Measurements from ENCODE around the gene PQBP1. TPM values are rescaled to one million over a fixed set of nuclear protein-coding genes. Genes with fewer than 3 reads are reported as not detected.
A peak's percentile ranks its signal among the peaks of the same experiment; 100 is the strongest.

PQBP1 gene
- total RNA-seq, 1 donor from 2014 or later = 101 TPM

DNA sequence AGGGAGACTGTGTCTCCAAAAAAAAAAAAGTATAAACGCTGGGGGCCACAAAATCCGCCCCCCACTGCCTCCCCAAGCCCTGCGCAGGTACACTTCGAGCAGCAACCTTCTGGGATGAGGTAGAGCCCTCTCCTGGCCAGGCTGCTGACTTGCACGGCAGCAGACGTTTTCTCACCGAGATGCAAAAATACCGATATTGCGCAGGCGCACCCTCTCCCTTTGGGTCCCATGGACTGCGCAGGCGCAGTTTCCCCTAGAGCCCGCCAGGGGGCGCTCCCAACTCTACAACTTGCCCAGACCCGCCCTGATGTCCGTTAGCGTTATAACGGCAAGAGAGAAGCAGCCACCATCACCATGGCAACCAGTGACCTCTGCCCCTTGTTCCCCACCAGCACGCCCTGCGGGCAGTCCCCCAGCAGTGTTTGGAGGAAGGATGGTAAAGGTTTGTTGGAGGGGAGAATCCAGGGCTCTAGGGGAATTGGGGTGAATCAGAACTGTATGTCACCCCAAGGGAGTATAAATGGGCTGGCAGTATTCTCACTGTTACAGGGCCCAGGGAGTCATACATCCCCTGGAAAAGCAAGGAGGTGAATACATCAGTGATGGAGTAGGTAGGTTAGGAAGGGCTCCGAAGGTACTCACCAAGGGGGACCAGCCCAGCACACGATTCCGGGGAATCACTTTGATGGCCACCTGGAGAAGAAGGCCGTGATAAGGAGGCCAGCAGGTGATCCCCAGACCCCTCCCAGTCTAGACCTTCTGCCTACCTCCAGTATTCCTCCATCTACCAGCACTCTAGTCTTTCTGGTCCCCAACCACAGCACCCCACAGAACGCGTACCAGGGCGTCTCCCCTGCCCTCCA, 19.6 kb downstream of the PQBP1 start:
- DNase-seq (ENCODE audit: low read depth) (peak; percentile 56), FAIRE-seq (peak; percentile 99)
- Histone ChIP-seq H3K9ac (ENCODE audit: low read length) (no peak overlapping the region), H3K27me3 (ENCODE audit: insufficient read depth, low read length) (no peaks in the 10 kb centered on the region), H3K36me3 (ENCODE audit: insufficient read depth, low read length) (no peaks in the 10 kb centered on the region), H2AFZ (ENCODE audit: low read depth, low read length) (no peak overlapping the region), H4K20me1 (ENCODE audit: insufficient read depth, low read length) (peaks cover 13% of the 10 kb centered on the region), H3K4me3 (ENCODE audit: insufficient read depth, low read depth, low read length) (peak overlapping the region; percentile 55), H3K79me2 (ENCODE audit: insufficient read depth, low read length) (no peaks in the 10 kb centered on the region), H3K9me3 (ENCODE audit: insufficient read depth, low read depth, low read length) (no peaks in the 10 kb centered on the region), H3K27ac (ENCODE audit: low read depth, low read length) (no peak overlapping the region), H3K4me1 (ENCODE audit: insufficient read depth, low read length) (peaks cover 21% of the 10 kb centered on the region), H3K4me2 (ENCODE audit: low read length) (peak overlapping the region; percentile 87)
- H3K4me3 Mint-ChIP-seq (ENCODE audit: unreplicated experiment) = peak overlapping the region; percentile 89
- TF ChIP-seq, protein P1, sequence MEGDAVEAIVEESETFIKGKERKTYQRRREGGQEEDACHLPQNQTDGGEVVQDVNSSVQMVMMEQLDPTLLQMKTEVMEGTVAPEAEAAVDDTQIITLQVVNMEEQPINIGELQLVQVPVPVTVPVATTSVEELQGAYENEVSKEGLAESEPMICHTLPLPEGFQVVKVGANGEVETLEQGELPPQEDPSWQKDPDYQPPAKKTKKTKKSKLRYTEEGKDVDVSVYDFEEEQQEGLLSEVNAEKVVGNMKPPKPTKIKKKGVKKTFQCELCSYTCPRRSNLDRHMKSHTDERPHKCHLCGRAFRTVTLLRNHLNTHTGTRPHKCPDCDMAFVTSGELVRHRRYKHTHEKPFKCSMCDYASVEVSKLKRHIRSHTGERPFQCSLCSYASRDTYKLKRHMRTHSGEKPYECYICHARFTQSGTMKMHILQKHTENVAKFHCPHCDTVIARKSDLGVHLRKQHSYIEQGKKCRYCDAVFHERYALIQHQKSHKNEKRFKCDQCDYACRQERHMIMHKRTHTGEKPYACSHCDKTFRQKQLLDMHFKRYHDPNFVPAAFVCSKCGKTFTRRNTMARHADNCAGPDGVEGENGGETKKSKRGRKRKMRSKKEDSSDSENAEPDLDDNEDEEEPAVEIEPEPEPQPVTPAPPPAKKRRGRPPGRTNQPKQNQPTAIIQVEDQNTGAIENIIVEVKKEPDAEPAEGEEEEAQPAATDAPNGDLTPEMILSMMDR (IDR thresholded peaks at IDR 0.05; ENCODE audit: insufficient read depth, low read depth, low read length) = peak; percentile 82
- TF ChIP-seq EZH2 (IDR thresholded peaks at IDR 0.05; ENCODE audit: insufficient read depth, low read length) = no peak
- peaks cover 6% of the 10 kb centered on the region for H3K4me1 Mint-ChIP-seq (ENCODE audit: low read depth, unreplicated experiment)
- H3K36me3 Mint-ChIP-seq (ENCODE audit: low read depth, unreplicated experiment) = peaks cover 3% of the 10 kb centered on the region
- H3K27ac Mint-ChIP-seq (ENCODE audit: unreplicated experiment) = peak overlapping the region; percentile 60
- no peaks in the 10 kb centered on the region for H3K9me3 Mint-ChIP-seq (ENCODE audit: unreplicated experiment)
- no peaks in the 10 kb centered on the region for H3K27me3 Mint-ChIP-seq (ENCODE audit: low read depth, unreplicated experiment)

- peaks cover 13% of the 10 kb centered on the region for H4K20me1 ChIP-seq (ENCODE audit: insufficient read depth, low read length)
- Mint-ChIP-seq H3K9me3 (ENCODE audit: unreplicated experiment) (no peaks in the 10 kb centered on the region), H3K36me3 (ENCODE audit: low read depth, unreplicated experiment) (peaks cover 3% of the 10 kb centered on the region), H3K4me1 (ENCODE audit: low read depth, unreplicated experiment) (peaks cover 6% of the 10 kb centered on the region), H3K4me3 (ENCODE audit: unreplicated experiment) (peak overlapping the region; percentile 89), H3K27ac (ENCODE audit: unreplicated experiment) (peak overlapping the region; percentile 66), H3K27me3 (ENCODE audit: low read depth, unreplicated experiment) (no peaks in the 10 kb centered on the region)
- peak overlapping the region; percentile 87 for H3K4me2 ChIP-seq (ENCODE audit: low read length)
- H3K27ac ChIP-seq (ENCODE audit: low read depth, low read length) = no peak overlapping the region
- no peaks in the 10 kb centered on the region for H3K79me2 ChIP-seq (ENCODE audit: insufficient read depth, low read length)
- no peaks in the 10 kb centered on the region for H3K36me3 ChIP-seq (ENCODE audit: insufficient read depth, low read length)
- peak overlapping the region; percentile 55 for H3K4me3 ChIP-seq (ENCODE audit: insufficient read depth, low read depth, low read length)
- no peaks in the 10 kb centered on the region for H3K27me3 ChIP-seq (ENCODE audit: insufficient read depth, low read length)
- DNase-seq (ENCODE audit: low read depth) (no peak), FAIRE-seq (no peak)
- peaks cover 21% of the 10 kb centered on the region for H3K4me1 ChIP-seq (ENCODE audit: insufficient read depth, low read length)
- H2AFZ ChIP-seq (ENCODE audit: low read depth, low read length) = no peak overlapping the region
- no peaks in the 10 kb centered on the region for H3K9me3 ChIP-seq (ENCODE audit: insufficient read depth, low read depth, low read length)
- H3K9ac ChIP-seq (ENCODE audit: low read length) = peak overlapping the region; percentile 65
- TF ChIP-seq EZH2 (IDR thresholded peaks at IDR 0.05; ENCODE audit: insufficient read depth, low read length) = no peak
- TF ChIP-seq, protein P1 (IDR thresholded peaks at IDR 0.05; ENCODE audit: insufficient read depth, low read depth, low read length) = no peak
Observed at GRCh38 chrX:48918301-48918642, 20.5 kb downstream of the PQBP1 start.

Measured in astrocyte (in vitro differentiated cells and primary cell).